Left colon (tissue), 2 donors: ENCODE data around the gene DYRK2. TPM values are rescaled to one million over a fixed set of nuclear protein-coding genes. Genes with fewer than 3 reads are reported as not detected.
"Not testable (repeated sequence)": the region's sequence is repeated elsewhere in the genome, so short reads cannot be mapped to it uniquely, and the experiment has no call there.

ENCODE experiments used
- ATAC-seq: fragments of 200-7000 bp; cut with Tn5 transposase; one replicate; pipeline ENCODE4 v1.9.1; 2020; ENCODE audit warnings: mild to moderate bottlenecking, moderate library complexity
- DNase-seq, 2 donors: peaks; one replicate each; pipeline ENCODE4 v3.0.0-alpha.2; 2020
- intact Hi-C, 2 donors: fragments of 100-400 bp; cut with DNase I in 1 of 2; cut with micrococcal nuclease in 1 of 2; formaldehyde crosslinking; loops; one replicate each; pipeline versions ENCODE4 v1.11.2 to v1.14.0; 2022; cut with DNase I, micrococcal nuclease
- total RNA-seq, 2 donors: library from RNA; stranded (reverse); fragmentation: NEBNext Ultra II Directional; extraction: Animal tissue kit (Norgen Biotek cat#: 25700); gene quantifications; one replicate each; pipeline ENCODE4 v1.2.1, GENCODE V29; 2021
- donor health status: DM: no; HTN: no; CAD: no.
- donor health status: DM: yes; HTN: yes; CAD: no.

Gene DYRK2
- total RNA-seq, 2 donors from 2014 or later = 98.5 to 144 TPM

DNA sequence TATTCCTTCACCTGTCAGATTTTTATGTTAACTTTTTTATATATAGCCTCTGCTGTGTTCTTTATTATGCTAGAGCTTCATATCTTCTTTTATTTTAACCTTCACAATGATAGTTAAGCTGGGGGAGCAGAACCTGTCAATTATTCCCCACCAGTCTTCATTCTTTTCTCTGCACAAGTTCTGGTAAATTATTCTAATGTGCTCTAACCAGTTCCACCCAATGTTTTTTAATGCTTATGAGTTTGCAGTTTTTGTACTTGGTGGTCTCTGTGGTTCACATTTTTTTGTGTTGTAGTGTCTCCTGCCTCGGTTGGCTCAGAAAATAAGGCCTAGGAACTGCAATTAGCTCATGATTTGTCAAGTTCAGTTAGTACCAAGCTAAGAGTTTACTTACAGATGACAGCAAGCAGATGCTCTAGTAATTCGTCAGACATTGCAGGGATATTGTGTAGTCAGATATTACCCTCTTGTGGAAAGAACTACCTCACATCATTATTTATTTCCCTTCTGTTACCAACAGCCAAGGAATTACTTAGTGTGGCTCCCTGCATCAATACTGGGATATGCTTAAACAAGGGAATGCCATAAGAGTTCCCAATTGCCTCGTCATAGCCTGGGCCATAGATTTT, 14.5 kb downstream of the DYRK2 start:
- DNase-seq = no peak
- ATAC-seq = no peak
- intact Hi-C loops = no loop called here

DNA sequence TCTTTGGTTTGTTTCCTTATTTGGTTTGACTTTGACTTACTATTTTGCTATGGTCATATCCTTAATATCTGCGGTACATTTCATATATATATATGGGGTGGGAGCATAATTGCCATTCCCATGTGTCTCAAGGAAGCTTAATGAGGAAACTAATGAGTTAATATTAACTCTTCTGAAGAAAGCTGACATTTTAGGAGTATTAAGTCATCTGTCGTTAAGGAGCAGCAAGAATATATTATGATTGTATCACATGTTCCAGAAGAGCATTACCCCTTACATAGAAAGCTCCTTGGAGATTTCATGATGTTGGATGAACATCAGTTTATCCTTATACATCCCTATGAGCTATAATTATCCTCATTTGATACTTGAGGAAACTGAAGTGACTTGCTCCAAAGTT, 15.6 kb downstream of the DYRK2 start:
- ATAC-seq (no peak), DNase-seq (no peak)
- intact Hi-C loops = no loop called here

DNA sequence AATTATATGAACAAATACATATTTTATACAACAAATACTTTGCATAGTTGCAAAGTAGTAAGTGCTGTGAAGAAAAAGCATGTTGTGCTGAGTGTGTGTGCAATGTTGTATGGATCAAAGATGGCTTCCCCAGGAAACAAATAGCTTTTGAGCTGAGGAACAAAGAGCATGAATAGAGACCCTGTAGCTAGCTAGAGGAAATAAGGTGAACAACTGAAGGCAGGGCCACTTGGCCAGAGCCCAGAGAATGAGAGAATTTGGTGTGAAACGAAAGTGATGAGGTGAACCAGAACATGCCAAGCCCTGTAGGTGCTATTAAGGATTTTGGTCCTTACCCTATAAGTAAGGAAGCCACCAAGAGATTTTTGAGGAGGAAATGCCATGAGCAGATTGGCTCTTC, 17.1 kb downstream of the DYRK2 start:
- intact Hi-C loops = no loop called here
- DNase-seq (no peak), ATAC-seq (no peak)

DNA sequence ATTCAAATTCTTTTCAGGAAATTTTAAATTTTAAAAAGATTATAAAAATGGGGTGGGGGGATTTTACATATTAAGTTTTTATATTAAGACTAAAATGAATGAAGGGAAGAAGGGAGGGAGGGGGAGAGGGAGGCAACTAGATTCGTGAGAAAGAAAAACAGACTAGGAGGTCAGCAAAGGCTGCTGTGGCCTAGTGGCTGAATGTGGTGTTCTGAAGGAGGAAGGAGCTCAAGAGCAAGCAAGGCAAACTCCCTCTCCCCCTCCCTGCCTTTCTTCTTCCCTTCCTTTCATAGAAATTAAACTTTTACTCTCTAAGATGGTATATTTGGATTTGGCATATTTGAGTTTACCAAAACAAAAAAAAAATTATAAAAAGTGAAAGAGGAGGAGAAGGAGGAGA, 18.1 kb downstream of the DYRK2 start:
- no peak for ATAC-seq
- DNase-seq = no peak
- intact Hi-C loops = no loop called here

DNA sequence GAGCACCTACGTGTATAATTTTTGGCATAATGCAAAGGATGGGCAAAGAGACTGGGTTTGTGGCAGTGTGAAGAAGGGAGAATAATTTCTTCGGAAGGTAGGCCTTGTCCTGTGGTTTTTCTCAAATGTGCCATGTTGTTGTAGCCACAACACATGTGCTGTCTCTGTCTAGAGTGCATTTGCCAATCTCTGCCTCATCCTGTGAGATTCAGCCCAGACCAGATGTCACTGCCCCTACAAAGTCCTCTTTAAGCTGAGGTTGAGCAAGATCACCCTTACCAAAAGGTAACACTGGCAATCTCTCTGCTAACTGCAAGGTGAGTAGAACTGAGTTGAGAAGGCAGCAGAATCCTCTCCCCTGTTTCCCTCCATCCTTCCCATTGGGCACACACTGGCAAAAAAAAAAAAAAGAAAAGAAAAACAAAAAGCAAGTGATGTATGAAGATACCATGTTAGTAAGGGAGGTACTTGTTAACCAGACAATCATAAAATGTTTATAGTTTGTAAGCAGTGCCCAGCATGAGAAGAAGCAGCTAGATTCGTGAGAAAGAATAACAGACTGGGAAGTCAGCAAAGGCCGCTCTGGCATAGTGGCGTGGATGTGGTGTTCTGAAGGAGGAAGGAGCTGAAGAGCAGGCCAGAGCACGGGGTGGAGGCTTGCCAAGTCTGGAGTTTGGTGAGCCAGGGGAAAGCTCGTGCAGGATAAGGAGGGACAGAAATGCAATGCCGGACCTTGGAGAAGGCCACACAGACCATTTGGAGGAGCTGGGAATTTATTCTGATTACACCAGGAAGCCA, 18.9 kb downstream of the DYRK2 start:
- ATAC-seq (peak; percentile 32), DNase-seq (peak; percentile 51 to 75)
- intact Hi-C loops = no loop called here

DNA sequence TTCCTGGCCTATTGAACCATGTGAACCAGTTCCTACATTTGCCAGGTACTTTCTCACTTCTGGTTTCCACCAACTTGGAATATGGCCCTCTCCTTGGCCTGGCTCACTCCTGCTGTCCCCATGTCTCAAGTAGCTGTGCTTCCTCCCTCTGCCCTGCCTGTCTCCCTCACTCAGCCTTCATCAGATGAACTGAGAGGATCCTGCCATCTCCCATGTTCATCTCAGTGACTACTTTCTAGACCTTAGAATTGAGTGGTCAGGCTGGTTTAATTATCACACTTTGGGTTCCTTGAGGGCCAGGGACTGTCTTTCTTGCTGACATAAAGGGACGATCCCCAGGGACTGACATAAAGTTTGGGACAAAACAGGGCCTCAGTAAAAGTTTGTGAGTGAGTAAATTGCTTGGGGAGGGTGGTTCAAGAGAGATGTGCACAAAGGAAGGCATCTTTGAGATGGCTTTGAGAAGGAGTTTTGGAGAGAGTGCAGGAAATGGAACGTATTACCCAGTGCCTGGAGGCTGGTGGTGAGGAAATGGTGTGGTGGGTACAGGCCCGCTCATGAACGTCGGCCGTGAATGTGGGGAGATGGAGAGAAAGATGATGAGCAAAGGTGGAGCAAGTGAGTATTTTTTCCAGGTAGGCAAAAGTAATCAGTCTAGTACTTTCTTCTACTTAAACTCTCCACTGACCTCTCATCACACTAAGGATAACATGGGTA, 20.8 kb downstream of the DYRK2 start:
- no peak for DNase-seq
- intact Hi-C loops = no loop called here
- ATAC-seq = no peak

DNA sequence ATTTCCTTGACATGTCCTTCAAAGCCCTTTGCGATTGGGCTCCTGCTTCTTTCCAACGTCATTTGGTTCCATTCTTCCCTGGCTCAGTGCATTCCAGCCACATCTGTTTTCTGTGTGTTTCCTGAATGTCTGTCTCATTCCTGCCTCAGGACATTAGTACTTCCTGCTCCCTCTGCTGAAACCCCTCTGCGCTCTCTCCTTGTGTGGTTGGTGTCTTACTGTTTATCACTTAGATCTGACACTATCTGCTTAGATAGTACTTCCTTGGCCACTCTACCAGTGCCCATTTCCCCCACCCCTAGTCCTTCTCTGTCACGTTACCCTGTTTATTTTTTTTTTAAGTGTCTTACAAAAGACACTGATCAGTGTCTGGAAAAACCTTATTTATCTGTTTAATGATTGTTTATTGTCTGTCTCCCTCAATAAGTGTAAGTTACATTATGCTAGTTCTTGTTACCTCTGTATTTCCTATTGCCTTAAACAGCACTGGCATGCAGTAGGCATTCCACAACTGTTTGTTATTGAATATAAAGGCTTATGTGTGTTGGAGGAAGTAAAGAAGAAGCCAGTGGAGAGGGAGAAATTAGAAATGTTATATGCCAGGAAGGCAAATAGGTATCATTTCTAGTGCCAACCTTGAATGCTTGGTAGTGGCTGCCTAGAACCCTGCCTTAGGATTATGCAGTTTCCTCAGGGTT, 21.5 kb downstream of the DYRK2 start:
- intact Hi-C loops = no loop called here
- DNase-seq (no peak), ATAC-seq (no peak)

DNA sequence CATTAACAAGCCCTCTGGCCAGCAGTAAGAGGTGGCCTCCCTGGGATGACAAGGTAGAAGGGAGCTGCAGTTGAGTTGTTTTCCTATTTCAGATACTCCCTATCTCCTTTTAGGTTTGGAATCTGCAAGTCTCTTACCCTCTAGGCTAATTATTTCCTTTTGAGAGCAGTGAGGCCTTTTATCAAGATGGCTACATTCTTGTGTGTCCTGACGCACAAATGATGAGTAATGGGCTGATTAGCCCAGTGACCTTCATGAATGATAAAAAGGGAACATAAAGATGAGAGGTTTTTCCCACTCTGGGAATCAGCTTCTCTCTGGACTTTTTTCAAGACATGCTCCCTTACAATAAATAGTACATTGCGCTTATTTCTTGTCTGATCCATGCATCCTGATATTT, 22.9 kb downstream of the DYRK2 start:
- intact Hi-C loops = no loop called here
- ATAC-seq = no peak
- DNase-seq = no peak

DNA sequence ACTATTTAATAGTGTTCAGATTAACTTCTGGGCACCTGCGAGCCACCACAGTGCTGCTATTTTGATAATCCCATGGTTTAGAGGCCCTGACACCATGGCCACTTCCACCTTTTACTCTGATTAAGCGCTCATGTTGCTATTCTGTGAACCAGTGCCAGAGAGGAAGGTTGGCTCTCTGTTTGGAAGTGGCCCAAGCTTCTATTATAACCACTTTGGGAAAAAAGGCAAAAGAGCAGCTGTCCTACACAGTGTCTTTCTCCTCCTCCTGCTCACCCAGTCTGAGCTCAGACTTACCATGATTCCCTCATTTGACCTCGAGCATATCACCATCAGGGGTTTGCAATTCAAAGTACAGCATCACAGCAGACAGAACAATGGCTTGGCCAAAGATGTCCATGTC, 23.3 kb downstream of the DYRK2 start:
- ATAC-seq (peak; percentile 23), DNase-seq (no peak)
- intact Hi-C loops = no loop called here

DNA sequence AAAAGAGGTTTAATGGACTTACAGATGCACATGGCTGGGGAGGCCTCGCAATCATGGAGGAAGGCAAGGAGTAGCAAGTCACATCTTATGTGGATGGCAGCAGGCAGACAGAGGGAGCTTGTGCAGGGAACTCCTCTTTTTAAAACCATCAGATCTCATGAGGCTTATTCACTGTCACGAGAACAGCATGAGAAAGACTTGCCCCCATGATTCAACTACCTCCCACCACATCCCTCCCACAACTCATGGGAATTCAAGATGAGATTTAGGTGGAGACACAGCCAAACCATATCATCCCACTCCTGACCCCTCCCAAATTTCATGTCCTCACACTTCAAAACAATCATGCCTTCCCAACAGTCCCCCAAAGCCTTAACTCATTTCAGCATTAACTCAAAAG, 24.0 kb downstream of the DYRK2 start:
- ATAC-seq, DNase-seq, intact Hi-C loops: not testable (repeated sequence)

DNA sequence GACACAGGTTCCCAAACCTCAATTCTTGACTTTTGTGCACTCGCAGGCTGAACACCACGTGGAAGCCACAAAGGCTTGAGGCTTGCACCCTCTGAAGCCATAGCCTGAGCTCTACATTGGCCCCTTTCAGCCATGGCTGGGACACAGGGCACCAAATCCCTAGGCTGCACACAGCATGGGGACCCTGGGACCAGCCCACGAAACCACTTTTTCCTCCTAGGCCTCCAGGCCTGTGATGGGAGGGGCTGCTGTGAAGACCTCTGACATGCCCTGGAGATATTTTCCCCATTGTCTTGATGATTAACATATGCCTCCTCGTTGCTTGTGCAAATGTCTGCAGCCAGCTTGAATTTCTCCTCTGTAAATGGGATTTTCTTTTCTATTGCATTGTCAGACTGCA, 25.0 kb downstream of the DYRK2 start:
- intact Hi-C loops, DNase-seq, ATAC-seq: not testable (repeated sequence)

DNA sequence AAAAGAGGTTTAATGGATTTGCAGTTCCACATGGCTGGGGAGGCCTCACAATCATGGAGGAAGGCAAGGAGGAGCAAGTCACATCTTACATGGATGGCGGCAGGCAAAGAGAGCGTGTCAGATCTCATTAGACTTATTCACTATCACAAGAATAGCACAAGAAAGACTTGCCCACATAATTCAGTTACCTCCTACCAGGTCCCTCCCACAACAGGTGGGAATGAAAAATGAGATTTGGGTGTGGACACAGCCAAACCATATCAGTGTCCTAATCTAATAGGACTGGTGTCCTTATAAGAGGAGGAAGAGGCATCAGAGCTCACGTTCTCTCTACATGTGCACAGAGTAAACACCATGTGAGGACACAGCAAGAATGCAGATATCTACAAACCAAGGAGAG, 25.9 kb downstream of the DYRK2 start:
- intact Hi-C loops = no loop called here
- ATAC-seq = no peak
- DNase-seq = no peak

DNA sequence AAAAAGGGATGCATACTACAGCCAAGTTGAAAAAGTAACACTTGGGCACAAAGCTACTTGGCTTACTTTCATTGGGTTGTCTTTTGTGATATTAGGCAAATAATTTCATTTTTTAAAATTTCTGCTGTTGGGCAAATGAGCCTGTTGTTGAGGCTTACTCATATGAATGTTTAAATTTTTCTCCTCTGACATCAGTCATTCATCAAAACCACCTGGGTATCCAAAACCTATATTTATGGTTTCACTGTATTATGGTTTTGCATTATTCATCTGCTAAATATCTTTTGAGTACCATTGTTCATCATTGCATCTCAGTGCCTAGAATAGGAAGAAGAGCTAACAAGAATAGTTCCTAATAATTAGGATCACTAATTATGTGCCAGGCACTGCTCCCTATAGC, 28.1 kb downstream of the DYRK2 start:
- intact Hi-C loops = no loop called here
- DNase-seq = no peak
- ATAC-seq = no peak

DNA sequence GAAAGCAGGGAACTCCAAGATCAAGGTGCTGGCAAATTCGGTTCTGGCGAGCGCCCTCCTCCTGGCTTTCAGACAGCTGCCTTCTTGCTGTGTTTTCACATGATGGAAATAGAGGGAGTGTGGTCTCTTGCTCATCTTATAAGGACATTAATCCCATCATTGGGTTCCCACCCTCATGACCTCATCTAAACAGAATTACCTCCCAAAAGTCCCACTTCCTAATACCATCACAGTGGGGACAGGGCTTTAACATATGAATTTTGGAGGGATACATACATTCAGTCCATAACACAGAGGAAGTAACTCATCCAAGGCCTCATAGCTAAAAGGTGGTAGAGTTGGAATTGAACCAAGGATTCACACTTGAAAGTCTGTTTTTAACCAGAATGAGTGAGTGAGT, 28.6 kb downstream of the DYRK2 start:
- no peak for ATAC-seq
- DNase-seq = no peak
- intact Hi-C loops = no loop called here

DNA sequence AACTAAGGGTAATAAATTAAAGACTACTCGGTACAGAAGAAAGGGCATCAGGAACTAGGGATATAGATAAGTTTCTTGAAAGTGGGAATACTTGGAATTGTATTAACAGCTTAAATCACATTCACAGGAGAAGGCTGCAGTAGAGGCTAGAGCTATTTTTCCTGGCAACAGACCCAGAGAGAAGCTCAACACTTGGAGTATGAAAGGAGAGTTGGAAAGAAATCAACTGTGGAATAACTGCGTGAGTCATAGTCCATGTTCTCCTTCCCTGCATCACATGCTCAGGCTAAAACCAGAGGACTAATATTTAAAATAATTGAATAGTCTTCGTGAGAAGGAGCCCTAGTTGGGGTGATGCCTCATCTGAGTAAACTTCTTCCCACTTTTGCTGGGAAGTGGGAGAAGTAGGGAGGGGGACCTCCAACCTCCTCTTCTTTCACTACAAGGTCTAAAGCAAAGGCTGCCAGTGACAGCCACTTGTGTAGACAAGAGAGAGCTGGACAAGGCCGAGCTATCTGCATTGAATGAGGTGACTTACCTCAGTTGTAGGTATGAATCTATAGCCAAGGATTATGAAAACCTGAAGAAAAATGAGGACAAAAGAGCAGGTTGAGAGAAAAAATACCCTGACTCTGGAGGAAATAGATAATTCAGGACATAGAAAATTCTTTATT, 32.7 kb downstream of the DYRK2 start:
- intact Hi-C loops = no loop called here
- ATAC-seq (no peak), DNase-seq (no peak)

DNA sequence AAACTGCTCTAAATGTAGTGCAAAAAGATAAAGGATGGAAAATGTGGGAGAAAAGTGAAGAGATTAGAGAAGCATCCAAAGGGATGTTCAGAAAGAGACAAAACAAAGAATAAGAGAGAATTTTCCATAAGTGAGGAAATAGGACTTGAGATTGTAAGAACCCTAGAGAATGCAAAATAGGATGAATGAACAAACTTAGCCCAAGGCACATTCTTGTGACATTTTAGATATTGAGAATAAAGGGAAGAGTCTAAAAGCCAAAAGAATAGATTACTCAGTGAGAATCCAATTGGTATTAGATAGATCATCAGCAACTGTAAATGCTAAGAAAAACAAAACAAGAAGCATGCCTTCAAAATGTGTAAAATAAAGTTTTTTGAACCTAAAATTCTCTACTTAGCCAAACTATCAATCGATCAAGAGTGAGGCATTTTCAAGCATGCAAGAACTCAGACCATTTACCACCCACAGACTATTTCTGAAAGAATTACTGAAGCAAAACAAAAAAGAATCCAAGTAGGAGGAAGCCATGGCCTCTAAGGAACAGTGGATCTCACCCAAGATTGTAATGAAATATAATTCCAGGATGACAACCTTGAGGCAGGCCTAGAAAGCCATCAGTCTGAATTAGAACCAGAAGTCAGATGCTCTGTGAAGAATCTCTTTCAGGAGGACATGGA, 33.5 kb downstream of the DYRK2 start:
- ATAC-seq (no peak), DNase-seq (no peak)
- intact Hi-C loops = no loop called here

DNA sequence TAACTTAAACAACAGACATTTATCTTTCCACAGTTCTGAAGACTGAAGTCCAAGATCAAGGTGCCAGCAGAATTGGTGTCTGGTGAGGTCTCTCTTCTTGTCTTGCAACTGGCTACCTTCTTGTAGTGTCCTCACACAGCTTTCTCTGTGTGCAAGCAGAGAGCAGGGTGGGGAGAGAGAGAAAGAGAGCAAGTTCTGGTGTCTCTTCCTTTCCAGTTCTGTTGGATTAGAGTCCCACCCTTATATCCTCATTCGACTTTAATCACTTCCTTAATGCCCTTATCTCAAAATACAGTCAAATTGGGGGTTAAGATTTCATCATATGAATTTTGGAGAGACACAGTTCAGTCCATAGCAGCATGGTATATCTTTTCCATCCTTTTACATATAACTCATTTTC, 40.8 kb downstream of the DYRK2 start:
- DNase-seq = no peak
- intact Hi-C loops = no loop called here
- peak; percentile 88 for ATAC-seq

DNA sequence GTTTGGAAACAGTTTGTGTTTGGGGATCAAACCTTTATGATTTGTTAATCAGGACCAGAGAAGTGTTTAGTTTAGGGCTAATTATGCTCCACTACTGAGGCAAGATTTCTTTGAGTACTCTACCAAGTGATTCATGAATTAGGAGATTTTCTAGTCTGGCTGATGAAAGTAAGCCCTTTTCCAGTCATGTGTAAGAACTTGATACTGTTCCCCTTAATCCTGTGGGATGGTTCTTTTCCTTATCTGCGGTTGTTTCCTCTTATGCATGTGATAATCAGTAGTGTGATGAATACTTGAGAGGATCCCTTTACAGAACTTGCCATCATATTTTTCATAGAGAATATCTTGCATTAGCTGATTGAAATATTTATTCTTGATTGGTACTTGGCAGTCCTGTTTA, 42.1 kb downstream of the DYRK2 start:
- DNase-seq (no peak), ATAC-seq (no peak)
- intact Hi-C loops = no loop called here

DNA sequence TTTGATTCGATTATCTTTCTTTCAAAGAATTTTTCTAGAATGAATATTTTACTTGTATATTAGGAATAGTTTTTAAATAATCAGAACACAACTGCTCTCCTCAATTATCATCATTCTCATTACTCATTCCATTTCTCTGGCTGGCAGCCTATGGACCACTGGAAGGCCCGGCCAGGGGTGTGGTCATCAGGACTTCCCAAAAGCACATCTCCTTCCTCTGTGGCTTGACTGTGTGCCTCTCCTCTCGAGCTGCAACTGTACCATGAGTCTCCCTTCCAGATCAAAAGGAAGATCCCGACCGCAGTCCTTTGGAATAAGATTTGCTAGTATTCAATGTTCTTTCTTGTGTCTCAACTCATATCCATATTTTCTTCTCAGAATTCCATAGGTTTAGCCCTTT, 42.7 kb downstream of the DYRK2 start:
- intact Hi-C loops = no loop called here
- DNase-seq (no peak), ATAC-seq (no peak)
